ENCODE data around the gene ZFPM1. TPM values are rescaled to one million over a fixed set of nuclear protein-coding genes. Genes with fewer than 3 reads are reported as not detected.

The ZFPM1 gene
- polyA plus RNA-seq, 3 donors: 4.7 to 5.2 (median 5.2) TPM

- no peak for DNase-seq
Measured at GRCh38 chr16:88538366-88539060, 85.4 kb downstream of the ZFPM1 start.

- DNase-seq: no peak
Measured at GRCh38 chr16:88539261-88539651, 86.2 kb downstream of the ZFPM1 start.

GRCh38 chr16:88539652-88540345 is 86.7 kb downstream of the ZFPM1 start:
- DNase-seq: no peak

DNA sequence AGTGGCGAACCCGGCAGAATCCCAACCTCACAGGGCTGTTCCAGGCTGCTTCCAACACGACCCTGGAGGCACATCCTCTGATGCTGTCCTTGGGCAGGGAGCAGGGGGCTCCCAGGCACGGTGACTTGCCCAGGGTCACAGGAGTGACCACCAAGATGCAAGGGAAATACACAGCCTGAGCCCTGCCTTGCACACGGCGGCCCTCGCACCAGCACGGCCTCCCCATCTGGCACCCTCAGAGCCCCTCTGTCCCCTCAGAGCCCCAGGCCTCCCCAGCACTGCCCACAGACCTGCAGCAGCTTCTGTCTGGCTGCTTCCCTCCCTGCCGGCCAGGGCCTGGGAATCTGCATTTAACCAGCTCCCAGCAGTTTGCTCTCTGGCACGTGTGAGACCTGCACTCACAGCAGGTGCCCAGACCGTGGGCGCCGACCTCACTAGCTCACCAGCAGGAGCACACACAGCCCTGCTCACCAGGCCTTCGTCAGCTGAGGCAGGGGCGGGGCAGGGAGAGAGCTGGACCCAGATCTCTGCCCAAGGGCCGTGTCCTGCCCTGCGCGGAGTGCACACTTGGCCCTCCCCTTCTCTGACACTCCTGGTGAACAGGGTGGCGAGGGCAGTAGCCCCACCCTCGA is 87.4 kb downstream of the ZFPM1 start:
- no peak for DNase-seq

DNA sequence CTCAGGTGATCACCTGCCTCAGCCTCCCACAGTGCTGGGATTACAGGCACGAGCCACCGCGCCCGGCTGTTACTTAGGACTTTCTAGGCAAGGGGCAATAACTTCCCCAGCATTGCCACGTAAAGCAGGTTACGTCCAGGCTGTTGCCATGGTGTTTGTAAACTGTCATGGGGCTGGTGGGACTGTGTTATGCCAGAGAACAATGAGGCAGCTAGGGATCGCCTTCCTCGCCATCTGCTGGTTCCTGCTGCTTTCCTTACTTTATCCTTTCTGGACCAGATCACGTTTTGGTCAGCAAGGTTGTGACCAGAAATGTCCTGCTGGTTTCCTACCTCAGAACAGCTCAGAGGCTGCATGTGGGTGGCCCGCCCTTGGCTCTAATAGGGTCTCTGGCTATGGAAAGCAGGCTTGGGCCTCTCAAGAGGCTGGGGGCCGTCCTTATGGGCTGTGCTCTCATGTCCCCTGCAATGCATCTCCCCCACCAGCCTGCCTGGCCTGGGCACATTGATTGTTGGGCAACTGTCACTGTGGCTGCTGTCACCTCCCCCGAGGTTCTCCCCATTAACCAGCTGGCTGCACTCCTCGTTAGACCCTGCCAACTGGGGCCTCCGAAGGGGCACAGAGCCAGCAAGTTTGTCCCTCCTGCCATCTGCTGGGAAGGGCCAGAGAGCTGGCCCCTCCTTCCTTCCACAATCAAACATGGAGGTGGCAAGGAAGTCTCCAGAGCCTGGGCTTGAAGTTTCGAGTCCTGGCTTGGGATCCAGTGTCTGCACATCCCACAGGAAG is 88.9 kb downstream of the ZFPM1 start:
- no peak for DNase-seq

DNA sequence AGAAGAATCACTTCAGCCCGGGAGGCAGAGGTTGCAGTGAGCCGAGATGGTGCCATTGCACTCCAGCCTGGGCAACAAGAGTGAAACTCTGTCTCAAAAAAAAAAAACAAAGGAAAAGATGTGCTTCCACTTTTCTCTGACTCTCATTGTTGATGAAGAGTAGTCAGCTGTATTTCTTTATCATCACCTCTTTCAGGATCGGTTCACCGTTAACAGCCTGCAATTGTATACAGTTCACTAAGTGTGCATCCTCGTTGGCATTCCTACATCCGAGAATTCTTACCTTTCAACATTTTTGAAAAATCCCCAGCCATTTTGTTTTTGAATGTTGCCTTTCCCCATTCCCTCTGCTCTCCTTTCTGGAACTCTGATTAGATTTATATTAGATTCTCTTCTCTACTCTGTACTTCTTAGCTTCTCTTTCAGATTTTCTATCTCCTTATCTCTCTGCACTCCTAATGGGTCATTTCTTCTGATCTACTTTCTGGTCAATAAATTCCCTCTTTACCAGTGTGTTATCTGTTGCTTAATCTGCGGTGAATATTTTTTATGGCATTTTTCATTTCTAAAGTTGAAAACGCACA is 90.2 kb downstream of the ZFPM1 start:
- no peak for DNase-seq

GRCh38 chr16:88545781-88546180 is 92.7 kb downstream of the ZFPM1 start:
- DNase-seq: no peak

DNA sequence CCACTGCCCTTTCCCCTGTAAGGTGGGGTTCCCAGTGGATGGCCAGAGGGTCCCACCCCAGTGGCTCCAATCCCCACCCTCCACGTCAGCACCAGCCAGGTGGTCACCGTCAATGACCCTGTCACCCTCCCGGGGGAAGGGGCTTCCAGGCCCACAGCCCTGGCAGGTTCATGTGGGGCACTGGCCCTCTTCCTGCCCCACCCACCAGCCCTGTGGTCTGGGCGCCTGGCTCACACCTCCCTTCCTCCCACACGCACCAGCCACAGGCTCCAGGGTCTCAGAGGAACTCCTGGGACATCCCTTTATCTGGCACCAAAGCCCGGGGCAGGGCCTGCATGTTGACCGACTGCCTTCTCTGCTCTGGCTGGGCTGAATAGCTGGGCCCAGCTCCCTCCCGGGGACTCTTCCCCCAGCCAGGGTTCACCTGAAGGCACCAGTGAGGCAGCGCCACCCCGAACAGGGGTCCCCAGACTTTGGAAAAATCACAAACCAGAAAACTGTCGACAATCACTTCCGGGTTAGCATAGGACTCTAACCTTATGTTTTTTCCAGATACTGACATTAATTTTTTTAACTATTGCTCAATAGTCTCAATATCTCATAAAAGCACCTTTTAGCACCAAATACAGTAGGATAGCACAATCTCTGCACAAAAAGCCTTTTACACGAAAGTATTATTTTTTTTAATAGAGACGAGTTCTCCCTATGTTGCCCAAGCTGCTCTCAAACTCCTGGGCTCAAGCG is 95.2 kb downstream of the ZFPM1 start:
- DNase-seq: no peak

- DNase-seq: no peak
Measured at GRCh38 chr16:88548985-88549384, 95.9 kb downstream of the ZFPM1 start.

DNA sequence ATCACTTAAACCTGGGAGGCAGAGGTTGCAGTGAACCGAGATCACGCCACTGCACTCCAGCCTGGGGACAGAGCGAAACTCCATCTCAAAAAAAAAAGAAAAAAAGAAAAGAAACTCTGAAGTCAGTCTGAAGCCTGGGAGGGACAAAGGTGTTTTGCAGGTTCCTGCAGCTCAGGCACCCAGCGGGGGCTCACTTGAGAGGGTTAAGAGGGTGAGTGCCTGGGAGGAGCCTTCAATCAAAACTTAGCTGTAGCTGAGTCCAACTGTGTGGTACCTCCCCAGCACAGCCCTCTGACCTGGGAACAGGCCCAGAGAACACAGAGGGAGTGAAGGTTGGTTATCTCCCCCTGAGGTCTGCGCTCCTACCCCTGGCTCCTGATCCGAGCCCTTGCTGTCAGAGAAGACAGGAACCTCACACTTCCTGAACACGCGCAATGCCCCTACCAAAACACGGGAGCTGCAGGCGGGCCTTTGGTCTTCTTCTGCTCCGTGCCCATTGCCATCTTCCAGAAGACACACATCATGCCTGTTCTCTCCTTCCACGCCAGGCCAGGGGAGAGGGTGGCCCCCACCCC is 96.7 kb downstream of the ZFPM1 start:
- no peak for DNase-seq

GRCh38 chr16:88550246-88550661 is 97.2 kb downstream of the ZFPM1 start:
- DNase-seq: no peak

GRCh38 chr16:88552166-88552565 is 99.1 kb downstream of the ZFPM1 start:
- DNase-seq: no peak

DNA sequence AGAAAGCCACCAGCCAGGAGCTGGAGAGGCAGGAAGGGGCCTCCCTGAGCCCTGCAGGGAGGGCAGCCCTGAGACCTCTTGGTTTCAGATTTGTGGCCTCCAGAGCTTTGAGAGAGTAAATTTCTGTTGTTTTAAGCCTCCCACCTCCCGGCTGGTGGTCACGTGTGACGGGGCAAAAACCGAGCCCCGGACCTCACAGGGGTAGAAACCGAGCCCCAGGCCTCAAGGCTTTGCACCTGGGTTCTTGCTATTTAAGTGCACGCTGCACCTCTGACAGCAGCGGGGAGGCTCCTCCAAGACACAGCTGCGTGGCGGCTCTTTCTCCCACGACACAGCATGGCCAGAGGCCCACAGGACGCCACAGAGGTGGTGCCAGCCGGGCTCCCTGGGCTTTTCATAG is 99.7 kb downstream of the ZFPM1 start:
- no peak for DNase-seq

DNA sequence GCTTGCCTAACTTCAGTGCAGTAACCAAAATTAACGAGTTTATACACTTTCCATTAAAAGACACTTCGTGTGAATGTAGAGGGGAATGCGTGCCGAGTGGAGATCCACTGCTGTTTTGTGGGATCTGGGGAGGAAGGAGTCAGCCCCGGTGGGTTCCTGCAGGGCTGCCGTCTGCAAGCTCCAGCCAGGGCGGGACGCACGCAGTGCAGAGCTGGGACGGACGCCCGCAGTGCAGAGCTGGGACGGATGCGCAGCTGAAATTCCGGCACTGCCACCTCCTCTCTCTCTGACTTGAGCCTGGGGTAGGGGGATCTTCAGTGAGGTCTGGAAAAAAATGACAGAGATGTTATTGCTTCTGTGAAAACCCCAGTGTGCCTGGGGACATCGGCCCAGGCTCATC is 100.7 kb downstream of the ZFPM1 start:
- no peak for DNase-seq

GRCh38 chr16:88554711-88555264 is 101.7 kb downstream of the ZFPM1 start:
- no peak for DNase-seq

- no peak for DNase-seq
Measured at GRCh38 chr16:88556294-88556988, 103.4 kb downstream of the ZFPM1 start.

GRCh38 chr16:88558457-88559442 is 105.7 kb downstream of the ZFPM1 start:
- DNase-seq: peak; percentile 67

DNA sequence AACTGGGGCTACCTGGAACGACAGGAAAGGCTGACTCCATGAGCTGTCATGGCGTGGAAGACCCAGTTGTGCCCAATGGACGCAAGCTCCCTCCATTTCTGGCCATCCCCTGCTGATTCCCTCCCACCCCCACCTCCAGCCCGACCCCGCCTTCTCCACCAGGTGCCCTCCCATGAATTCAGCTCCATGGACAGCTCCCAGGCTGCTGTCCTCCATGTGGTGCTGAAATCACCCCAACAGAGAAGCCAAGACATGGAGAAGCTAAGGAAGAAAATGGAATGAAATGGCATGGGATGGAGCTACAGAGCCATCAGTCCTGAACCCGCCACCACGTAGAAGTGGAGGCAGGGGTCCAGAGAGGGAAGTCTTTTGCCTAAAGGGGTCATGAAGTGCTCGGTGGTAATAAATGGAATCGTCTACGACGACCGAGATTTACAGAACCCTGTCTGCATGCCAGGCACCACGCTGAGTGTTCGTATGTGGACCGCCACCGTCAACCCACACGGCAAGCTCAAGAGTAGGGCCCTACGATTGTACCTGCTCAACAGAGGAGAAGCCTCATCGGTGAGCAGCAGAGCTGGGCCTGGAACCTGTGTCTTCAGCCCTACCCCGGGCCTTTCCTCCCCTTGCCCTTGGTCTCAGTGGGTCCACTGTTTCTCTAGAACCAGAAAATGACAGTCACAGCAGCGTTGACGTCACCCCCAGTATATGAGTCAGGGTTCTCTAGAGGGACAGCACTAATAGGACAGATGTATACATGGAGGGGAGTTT is 107.8 kb downstream of the ZFPM1 start:
- peak; percentile 61 for DNase-seq

Measured in renal pelvis (tissue), 4 donors.